HFFc6 (cell line): Measurements from ENCODE around the gene SULT2B1. TPM values are rescaled to one million over a fixed set of nuclear protein-coding genes. Genes with fewer than 3 reads are reported as not detected.
"Not testable (repeated sequence)": the region's sequence is repeated elsewhere in the genome, so short reads cannot be mapped to it uniquely, and the experiment has no call there.

Experiments used
- DNase-seq: peaks from one replicate; pipeline ENCODE4 v3.0.0-alpha.2; 2018
- H3K27ac Mint-ChIP-seq: 2 replicates; pipeline ENCODE4 v1.8.0; 2020; ENCODE audit warnings: mild to moderate bottlenecking, mixed read lengths
- H3K27me3 Mint-ChIP-seq: 2 replicates; pipeline ENCODE4 v1.8.0; 2021; ENCODE audit warnings: mild to moderate bottlenecking, moderate library complexity, mixed read lengths; ENCODE audit not compliant: insufficient read depth
- H3K36me3 Mint-ChIP-seq: 2 replicates; pipeline ENCODE4 v1.8.0; 2021; ENCODE audit warnings: low read depth, mixed read lengths
- H3K4me1 Mint-ChIP-seq: 2 replicates; pipeline ENCODE4 v1.8.0; 2020; ENCODE audit warnings: low read depth, mixed read lengths
- H3K4me3 Mint-ChIP-seq: 2 replicates; pipeline ENCODE4 v1.8.0; 2020; ENCODE audit warnings: mild to moderate bottlenecking, moderate library complexity, mixed read lengths
- H3K9me3 Mint-ChIP-seq: 2 replicates; pipeline ENCODE4 v1.8.0; 2020; ENCODE audit warnings: mild to moderate bottlenecking, mixed read lengths
- CTCF ChIP-seq: fragments of 200-600 bp; sonication (generic); IDR thresholded peaks from 2 replicates; pipeline ENCODE4 v1.5.0; 2021; ENCODE audit warnings: antibody characterized with exemption, mild to moderate bottlenecking
- total RNA-seq, 6 experiments: library from RNA; stranded (reverse); fragmentation: NEBNext Ultra II Directional; extraction: Animal tissue kit (Norgen Biotek cat#: 25700); gene quantifications; 2 replicates in 1 of 6; 3 replicates in 5 of 6; pipeline ENCODE4 v1.2.3, GENCODE V29; 2021

The SULT2B1 gene
- total RNA-seq, 6 experiments from 2014 or later, result 0.33 TPM; not detected in 5

- peak; percentile 21 for DNase-seq
- H3K27me3 Mint-ChIP-seq, result peaks cover 8% of the 10 kb centered on the region
- H3K36me3 Mint-ChIP-seq, result no peaks in the 10 kb centered on the region
- H3K27ac Mint-ChIP-seq, result no peak overlapping the region
- H3K9me3 Mint-ChIP-seq, result no peaks in the 10 kb centered on the region
- no peak for TF ChIP-seq CTCF
- no peak overlapping the region for H3K4me3 Mint-ChIP-seq
- H3K4me1 Mint-ChIP-seq, result peaks cover 37% of the 10 kb centered on the region
Observed at GRCh38 chr19:48569814-48570213, 17.8 kb downstream of the SULT2B1 start.

- H3K9me3 Mint-ChIP-seq, result no peaks in the 10 kb centered on the region
- no peak overlapping the region for H3K27ac Mint-ChIP-seq
- DNase-seq, result no peak
- no peak overlapping the region for H3K4me3 Mint-ChIP-seq
- H3K36me3 Mint-ChIP-seq, result no peaks in the 10 kb centered on the region
- H3K27me3 Mint-ChIP-seq, result peaks cover 8% of the 10 kb centered on the region
- no peak for TF ChIP-seq CTCF
- peaks cover 28% of the 10 kb centered on the region for H3K4me1 Mint-ChIP-seq
Observed at GRCh38 chr19:48571378-48572162, 19.6 kb downstream of the SULT2B1 start.

- no peak for TF ChIP-seq CTCF
- no peak for DNase-seq
- H3K36me3 Mint-ChIP-seq, result no peaks in the 10 kb centered on the region
Observed at GRCh38 chr19:48573163-48573505, 21.2 kb downstream of the SULT2B1 start.

GRCh38 chr19:48575931-48576622 is 24.1 kb downstream of the SULT2B1 start:
- Mint-ChIP-seq H3K36me3 (no peaks in the 10 kb centered on the region), H3K27me3 (peaks cover 3% of the 10 kb centered on the region), H3K4me3 (no peak overlapping the region), H3K27ac (no peak overlapping the region), H3K4me1 (peaks cover 13% of the 10 kb centered on the region), H3K9me3 (no peaks in the 10 kb centered on the region)
- TF ChIP-seq CTCF, result no peak
- DNase-seq, result no peak

More at GRCh38 chr19:48573163-48573505, 21.2 kb downstream of the SULT2B1 start:
- Mint-ChIP-seq H3K4me3 (no peak overlapping the region), H3K4me1 (peaks cover 17% of the 10 kb centered on the region), H3K27me3 (peaks cover 6% of the 10 kb centered on the region), H3K9me3 (no peaks in the 10 kb centered on the region), H3K27ac (no peak overlapping the region)

- not testable (repeated sequence) for H3K9me3 Mint-ChIP-seq, DNase-seq, H3K27me3 Mint-ChIP-seq, H3K36me3 Mint-ChIP-seq, H3K4me3 Mint-ChIP-seq, H3K27ac Mint-ChIP-seq
- H3K4me1 Mint-ChIP-seq, result peaks cover 13% of the 10 kb centered on the region
Observed at GRCh38 chr19:48577908-48578307, 25.9 kb downstream of the SULT2B1 start.

- H3K4me3 Mint-ChIP-seq, result no peak overlapping the region
- peaks cover 14% of the 10 kb centered on the region for H3K4me1 Mint-ChIP-seq
- no peak for TF ChIP-seq CTCF
- no peaks in the 10 kb centered on the region for H3K36me3 Mint-ChIP-seq
- no peaks in the 10 kb centered on the region; the same call in 1 of the 2 replicates for H3K27me3 Mint-ChIP-seq
- no peak overlapping the region for H3K27ac Mint-ChIP-seq
- DNase-seq, result peak; percentile 47
- H3K9me3 Mint-ChIP-seq, result no peaks in the 10 kb centered on the region
Observed at GRCh38 chr19:48578891-48579290, 26.9 kb downstream of the SULT2B1 start.
